Measurements from ENCODE around the gene MED29. TPM values are rescaled to one million over a fixed set of nuclear protein-coding genes. Genes with fewer than 3 reads are reported as not detected.
A peak's percentile ranks its signal among the peaks of the same experiment; 100 is the strongest.

MED29 gene
- total RNA-seq, 1 experiment from 2014 or later: 37.1 TPM

DNA sequence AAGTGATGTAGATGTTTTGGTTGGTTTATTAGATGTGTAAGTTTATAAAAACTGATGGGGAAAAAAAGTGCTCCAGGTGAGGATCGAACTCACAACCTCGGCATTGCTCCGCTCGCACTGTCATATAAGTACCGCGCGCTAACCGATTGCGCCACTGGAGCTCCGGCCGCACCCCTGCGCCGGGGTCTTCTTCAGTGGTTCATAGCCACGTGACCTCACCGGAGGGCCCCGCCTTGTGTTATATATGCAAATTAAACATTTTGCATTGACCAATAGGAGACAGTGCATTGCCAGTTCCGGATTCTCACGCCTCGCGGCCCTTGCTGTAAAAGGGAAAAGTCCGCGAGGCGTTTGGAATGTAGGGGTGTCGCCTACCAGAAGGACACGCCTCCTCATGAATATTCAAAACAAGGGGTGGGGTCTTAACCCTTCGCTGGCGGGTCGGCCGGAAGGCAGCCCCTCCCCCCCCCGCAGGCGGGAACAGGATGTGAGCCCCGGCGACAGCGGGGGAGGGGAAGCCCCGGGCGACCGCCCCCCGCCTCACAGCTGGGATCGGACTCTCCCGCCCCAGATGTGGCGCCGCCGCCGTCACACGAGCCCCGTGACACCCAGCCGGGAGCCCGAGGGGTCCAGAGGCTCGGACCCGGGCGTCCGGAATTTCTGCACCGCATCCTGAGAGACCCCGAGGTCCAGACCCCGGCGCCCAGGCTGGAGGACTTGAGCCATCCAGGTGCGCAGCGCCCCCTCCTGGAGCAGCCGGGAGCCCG is 21.1 kb downstream of the MED29 start, which contains the start of gene PLEKHG2:
PLEKHG2 (plus strand) TSS at position 570 of the 767 bp plus-strand sequence. CDS start 1,418 bp downstream, outside the sequence.
- Histone ChIP-seq H3K27ac (ENCODE audit: low read depth, low read length, poor library complexity, severe bottlenecking) (peak within 1 kb of the TSS; percentile 97), H3K4me1 (ENCODE audit: insufficient read depth, low read length, poor library complexity, severe bottlenecking) (peaks cover 46% of the 10 kb centered on the region), H3K27me3 (replicated peaks; ENCODE audit: insufficient read depth, low read depth, low read length, poor library complexity) (no peaks in the 10 kb centered on the region), H3K9me3 (ENCODE audit: low read depth, low read length, poor library complexity, severe bottlenecking) (no peaks in the 10 kb centered on the region), H3K36me3 (ENCODE audit: insufficient read depth, low read length, poor library complexity, severe bottlenecking) (peaks cover 21% of the 10 kb centered on the region), H3K4me3 (ENCODE audit: low read depth, low read length, poor library complexity, severe bottlenecking) (peak within 1 kb of the TSS; percentile 100)
- ChIA-PET CTCF (interaction anchor here (0.7 to 1.8 kb wide), 4 partner anchors 15 to 311 kb away, joined by 4 to 16 read pairs (median 4); partner anchors contain the start of gene RPS16), POLR2A (ENCODE audit: low non-redundant PET) (no interaction called here)
- peak; percentile 99 for DNase-seq (ENCODE audit: low spot score)
- TF ChIP-seq, protein P1, sequence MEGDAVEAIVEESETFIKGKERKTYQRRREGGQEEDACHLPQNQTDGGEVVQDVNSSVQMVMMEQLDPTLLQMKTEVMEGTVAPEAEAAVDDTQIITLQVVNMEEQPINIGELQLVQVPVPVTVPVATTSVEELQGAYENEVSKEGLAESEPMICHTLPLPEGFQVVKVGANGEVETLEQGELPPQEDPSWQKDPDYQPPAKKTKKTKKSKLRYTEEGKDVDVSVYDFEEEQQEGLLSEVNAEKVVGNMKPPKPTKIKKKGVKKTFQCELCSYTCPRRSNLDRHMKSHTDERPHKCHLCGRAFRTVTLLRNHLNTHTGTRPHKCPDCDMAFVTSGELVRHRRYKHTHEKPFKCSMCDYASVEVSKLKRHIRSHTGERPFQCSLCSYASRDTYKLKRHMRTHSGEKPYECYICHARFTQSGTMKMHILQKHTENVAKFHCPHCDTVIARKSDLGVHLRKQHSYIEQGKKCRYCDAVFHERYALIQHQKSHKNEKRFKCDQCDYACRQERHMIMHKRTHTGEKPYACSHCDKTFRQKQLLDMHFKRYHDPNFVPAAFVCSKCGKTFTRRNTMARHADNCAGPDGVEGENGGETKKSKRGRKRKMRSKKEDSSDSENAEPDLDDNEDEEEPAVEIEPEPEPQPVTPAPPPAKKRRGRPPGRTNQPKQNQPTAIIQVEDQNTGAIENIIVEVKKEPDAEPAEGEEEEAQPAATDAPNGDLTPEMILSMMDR (conservative IDR thresholded peaks at IDR 0.05; ENCODE audit: low read depth, low read length): peak; percentile 90
- no peak for TF ChIP-seq EZH2 (IDR thresholded peaks at IDR 0.05; ENCODE audit: borderline replicate concordance, low read depth, low read length, poor library complexity, severe bottlenecking)
- no TSS peak for BruUV-seq (replicated peaks)
- intact Hi-C loops (cut with micrococcal nuclease; ENCODE audit: unreplicated experiment): loop anchor here (1.0 to 5.0 kb wide), 2 partner anchors 15 to 290 kb away; no protein-coding TSS in a partner anchor

DNA sequence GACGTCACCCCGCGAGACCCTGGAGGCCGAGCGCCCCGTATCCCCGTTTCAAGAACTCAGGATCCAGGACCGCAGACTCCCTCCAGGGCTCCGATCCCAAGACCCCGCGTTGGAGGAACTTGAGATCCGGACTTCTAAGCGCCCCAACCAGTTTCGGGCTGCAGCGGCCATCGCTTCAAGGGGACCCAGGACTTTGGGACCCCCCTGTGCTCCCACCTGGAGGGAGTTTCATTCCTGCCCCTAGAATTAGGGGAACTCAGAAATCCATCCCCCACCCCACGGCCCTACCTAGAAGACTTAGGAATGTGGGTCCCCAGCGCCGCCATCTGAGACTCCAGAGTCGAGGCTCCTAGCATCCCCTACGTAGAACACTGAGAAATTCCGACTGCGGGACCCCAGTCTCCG is 21.7 kb downstream of the MED29 start:
- H3K4me3 ChIP-seq (ENCODE audit: low read depth, low read length, poor library complexity, severe bottlenecking): peak overlapping the region; percentile 100
- ChIA-PET POLR2A (ENCODE audit: low non-redundant PET) (no interaction called here), CTCF (interaction anchor here (0.7 kb wide), 1 partner anchor 211 kb away, joined by 5 read pairs; no protein-coding TSS in a partner anchor)
- no peaks in the 10 kb centered on the region for H3K27me3 ChIP-seq (replicated peaks; ENCODE audit: insufficient read depth, low read depth, low read length, poor library complexity)
- TF ChIP-seq EZH2 (IDR thresholded peaks at IDR 0.05; ENCODE audit: borderline replicate concordance, low read depth, low read length, poor library complexity, severe bottlenecking): no peak
- TF ChIP-seq, protein P1 (conservative IDR thresholded peaks at IDR 0.05; ENCODE audit: low read depth, low read length): no peak; the same call in 1 of the 2 replicates
- H3K4me1 ChIP-seq (ENCODE audit: insufficient read depth, low read length, poor library complexity, severe bottlenecking): peaks cover 44% of the 10 kb centered on the region
- no peak for DNase-seq (ENCODE audit: low spot score)
- peaks cover 27% of the 10 kb centered on the region for H3K36me3 ChIP-seq (ENCODE audit: insufficient read depth, low read length, poor library complexity, severe bottlenecking)
- H3K27ac ChIP-seq (ENCODE audit: low read depth, low read length, poor library complexity, severe bottlenecking): peak overlapping the region; percentile 97
- intact Hi-C loops (cut with micrococcal nuclease; ENCODE audit: unreplicated experiment): loop anchor here (1.0 to 5.0 kb wide), 2 partner anchors 16 to 291 kb away; no protein-coding TSS in a partner anchor
- TSS peak; percentile 36 for BruUV-seq (replicated peaks)
- H3K9me3 ChIP-seq (ENCODE audit: low read depth, low read length, poor library complexity, severe bottlenecking): no peaks in the 10 kb centered on the region

DNA sequence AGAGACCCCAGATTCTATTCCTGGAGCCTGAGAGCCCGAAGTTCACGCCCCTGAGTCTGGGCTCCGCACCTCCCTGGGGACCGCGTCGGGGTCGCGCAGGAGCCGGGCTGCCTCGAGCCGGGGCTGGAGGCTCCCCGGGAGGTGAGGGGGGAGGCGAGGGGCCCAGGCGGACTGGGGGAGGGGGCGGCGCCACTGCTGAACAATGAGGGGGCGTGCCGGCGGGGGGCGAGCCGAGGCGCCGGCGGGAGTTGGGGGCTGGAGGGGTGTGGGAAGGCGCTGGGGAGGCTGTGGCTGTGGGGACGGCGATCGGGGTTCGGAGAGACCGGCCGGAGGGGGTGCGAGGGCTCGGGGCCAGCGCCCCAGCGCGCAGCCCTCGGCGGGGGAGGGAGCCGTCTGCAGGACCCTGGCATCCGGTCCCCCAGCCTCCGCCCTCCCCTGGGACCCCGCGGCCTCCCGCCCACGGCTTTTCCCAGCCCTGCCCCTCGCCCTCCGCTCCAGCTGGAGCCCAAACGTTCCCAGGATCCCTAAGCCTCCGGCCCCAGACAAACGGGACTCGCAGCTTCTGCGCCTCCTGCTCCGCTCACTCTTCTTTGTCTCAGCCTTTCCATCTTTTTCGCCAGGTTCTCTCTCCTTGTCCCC is 22.2 kb downstream of the MED29 start:
- Histone ChIP-seq H3K4me1 (ENCODE audit: insufficient read depth, low read length, poor library complexity, severe bottlenecking) (peaks cover 39% of the 10 kb centered on the region), H3K9me3 (ENCODE audit: low read depth, low read length, poor library complexity, severe bottlenecking) (no peaks in the 10 kb centered on the region), H3K36me3 (ENCODE audit: insufficient read depth, low read length, poor library complexity, severe bottlenecking) (peaks cover 25% of the 10 kb centered on the region), H3K4me3 (ENCODE audit: low read depth, low read length, poor library complexity, severe bottlenecking) (peak overlapping the region; percentile 100), H3K27me3 (replicated peaks; ENCODE audit: insufficient read depth, low read depth, low read length, poor library complexity) (no peaks in the 10 kb centered on the region), H3K27ac (ENCODE audit: low read depth, low read length, poor library complexity, severe bottlenecking) (peak overlapping the region; percentile 97)
- intact Hi-C loops (cut with micrococcal nuclease; ENCODE audit: unreplicated experiment): loop anchor here (5.0 kb wide), 1 partner anchor 291 kb away; no protein-coding TSS in a partner anchor
- CTCF ChIA-PET: interaction anchor here (0.6 to 1.5 kb wide), 2 partner anchors 22 to 71 kb away, joined by 3 to 5 read pairs; partner anchors contain the start of genes RPS16 and SAMD4B
- peak; percentile 78 for DNase-seq (ENCODE audit: low spot score)
- TF ChIP-seq, protein P1 (conservative IDR thresholded peaks at IDR 0.05; ENCODE audit: low read depth, low read length): no peak
- TF ChIP-seq EZH2 (IDR thresholded peaks at IDR 0.05; ENCODE audit: borderline replicate concordance, low read depth, low read length, poor library complexity, severe bottlenecking): no peak
- POLR2A ChIA-PET (ENCODE audit: low non-redundant PET): interaction anchor here (1.3 to 1.5 kb wide), 2 partner anchors 15 to 23 kb away, joined by 6 to 9 read pairs; partner anchors contain the start of gene RPS16
- no TSS peak for BruUV-seq (replicated peaks)

Data from A673 (cell line).